Middle frontal gyrus (tissue), 1 donor: ENCODE results near the gene ZSCAN18.

Experiments
- DNase-seq: peaks from one replicate; pipeline ENCODE4 v3.0.0-alpha.2; 2015; ENCODE audit warnings: low spot score; ENCODE audit errors: extremely low spot score

Gene ZSCAN18

GRCh38 chr19:58086825-58087710 lies 11.0 kb downstream of the ZSCAN18 start:
- DNase-seq: no peak

GRCh38 chr19:58085348-58085875 lies 12.6 kb downstream of the ZSCAN18 start:
- no peak for DNase-seq

- no peak for DNase-seq
Measured at GRCh38 chr19:58084596-58085347, 13.3 kb downstream of the ZSCAN18 start.

GRCh38 chr19:58083021-58083420 lies 15.0 kb downstream of the ZSCAN18 start:
- no peak for DNase-seq

GRCh38 chr19:58079792-58080191 lies 18.2 kb downstream of the ZSCAN18 start:
- DNase-seq: no peak

- DNase-seq: no peak
Measured at GRCh38 chr19:58067240-58067912, 30.7 kb downstream of the ZSCAN18 start.

- no peak for DNase-seq
Measured at GRCh38 chr19:58063712-58064111, 34.3 kb downstream of the ZSCAN18 start.

GRCh38 chr19:58060231-58060630 lies 37.8 kb downstream of the ZSCAN18 start:
- DNase-seq: no peak

- no peak for DNase-seq
Measured at GRCh38 chr19:58059671-58060078, 38.4 kb downstream of the ZSCAN18 start.

GRCh38 chr19:58059003-58059670 lies 38.9 kb downstream of the ZSCAN18 start, which contains the start of gene ZNF135:
Gene ZNF135, plus strand, starts transcription at chr19:58059282. Its CDS starts 721 bp downstream, at chr19:58060003.
- DNase-seq: peak; percentile 81

GRCh38 chr19:58058467-58058866 lies 39.6 kb downstream of the ZSCAN18 start:
- no peak for DNase-seq

- no peak for DNase-seq
Measured at GRCh38 chr19:58056861-58057260, 41.2 kb downstream of the ZSCAN18 start.

GRCh38 chr19:58056261-58056660 lies 41.8 kb downstream of the ZSCAN18 start:
- DNase-seq: no peak

- DNase-seq: peak; percentile 22
Measured at GRCh38 chr19:58054901-58055874, 42.8 kb downstream of the ZSCAN18 start.

- DNase-seq: no peak
Measured at GRCh38 chr19:58053480-58054156, 44.4 kb downstream of the ZSCAN18 start.

- DNase-seq: no peak
Measured at GRCh38 chr19:58052256-58052655, 45.8 kb downstream of the ZSCAN18 start.

GRCh38 chr19:58047672-58048071 lies 50.4 kb downstream of the ZSCAN18 start:
- DNase-seq: no peak

GRCh38 chr19:58046856-58047255 lies 51.2 kb downstream of the ZSCAN18 start:
- no peak for DNase-seq

GRCh38 chr19:58045411-58046050 lies 52.5 kb downstream of the ZSCAN18 start:
- DNase-seq: no peak
